Chondrocyte (in vitro differentiated cells): ENCODE measurements around the gene RPL3. TPM values are rescaled to one million over a fixed set of nuclear protein-coding genes. Genes with fewer than 3 reads are reported as not detected.
A peak's percentile ranks its signal among the peaks of the same experiment; 100 is the strongest.

Source experiments
- DNase-seq: peaks from one replicate; pipeline ENCODE4 v3.0.0; 2021; ENCODE audit warnings: mixed read lengths, low spot score
- H3K27ac Mint-ChIP-seq: one replicate; pipeline ENCODE4 v1.8.0; 2021; ENCODE audit warnings: mild to moderate bottlenecking, moderate library complexity, mixed read lengths; ENCODE audit not compliant: unreplicated experiment
- H3K27me3 Mint-ChIP-seq: 2 replicates; pipeline ENCODE4 v1.8.0; 2021; ENCODE audit warnings: low read depth, mixed read lengths
- H3K36me3 Mint-ChIP-seq: 2 replicates; pipeline ENCODE4 v1.8.0; 2021; ENCODE audit warnings: low read depth, mixed read lengths
- H3K4me1 Mint-ChIP-seq: 2 replicates; pipeline ENCODE4 v1.8.0; 2021; ENCODE audit warnings: low read depth, mild to moderate bottlenecking, mixed read lengths
- H3K4me3 Mint-ChIP-seq: one replicate; pipeline ENCODE4 v1.8.0; 2021; ENCODE audit warnings: mild to moderate bottlenecking, moderate library complexity, mixed read lengths; ENCODE audit not compliant: unreplicated experiment
- H3K9me3 Mint-ChIP-seq: 2 replicates; pipeline ENCODE4 v1.8.0; 2021; ENCODE audit warnings: low read depth, mixed read lengths
- CTCF ChIP-seq: fragments of 200-600 bp; sonication (generic); IDR thresholded peaks from 2 replicates; pipeline ENCODE4 v1.5.0; 2021; ENCODE audit warnings: antibody characterized with exemption, mild to moderate bottlenecking, moderate library complexity
- total RNA-seq: library from RNA; stranded (reverse); gene quantifications from 3 replicates; pipeline ENCODE4 v1.2.1, GENCODE V29; 2021

The RPL3 gene
- total RNA-seq, 1 donor from 2014 or later: 1,326 TPM

GRCh38 chr22:39312410-39312809, 7.0 kb downstream of the RPL3 start:
- Mint-ChIP-seq H3K27ac (peak overlapping the region; percentile 70), H3K9me3 (no peaks in the 10 kb centered on the region), H3K4me1 (peaks cover 88% of the 10 kb centered on the region), H3K27me3 (no peaks in the 10 kb centered on the region), H3K4me3 (peak overlapping the region; percentile 7), H3K36me3 (peaks cover 45% of the 10 kb centered on the region)
- no peak for TF ChIP-seq CTCF
- DNase-seq: no peak

DNA sequence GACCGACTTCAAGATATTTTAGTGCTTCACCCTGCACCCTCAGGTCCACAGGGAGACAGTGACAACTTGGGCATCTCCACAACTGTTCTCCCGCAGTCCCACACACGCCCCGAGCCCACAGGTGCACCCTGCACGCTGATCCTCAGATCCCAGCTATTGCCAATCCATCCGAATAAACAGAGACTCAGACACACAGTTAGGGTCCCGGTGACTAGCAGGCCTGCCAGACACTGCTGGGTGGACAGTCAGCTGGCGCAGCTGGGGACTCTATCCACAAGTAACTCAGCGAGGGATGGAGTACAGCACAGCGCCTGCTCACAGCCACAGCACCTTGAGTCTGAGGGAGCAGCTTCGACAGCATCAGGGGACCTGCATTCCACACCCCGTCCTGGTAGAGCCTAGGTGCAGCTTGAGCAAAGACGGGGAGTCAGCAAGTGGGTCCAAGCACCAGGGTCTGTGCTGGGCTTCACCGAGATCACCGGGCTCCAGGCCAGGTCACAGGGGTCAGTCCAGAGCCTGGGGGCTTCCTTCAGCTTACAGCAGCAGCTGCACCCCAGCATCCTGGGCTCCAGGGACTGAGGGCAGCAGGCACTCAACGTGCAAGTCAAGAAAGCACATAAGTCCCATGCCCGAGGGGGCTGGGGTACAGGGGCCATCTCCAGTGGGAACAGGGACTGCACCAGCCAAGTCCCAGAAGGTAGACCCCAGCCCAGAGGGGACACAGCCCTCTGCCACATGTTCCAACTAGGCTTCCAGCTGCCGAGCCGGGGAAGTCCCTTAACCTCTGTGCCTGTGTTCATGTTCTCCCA, 7.6 kb downstream of the RPL3 start:
- Mint-ChIP-seq H3K4me1 (peaks cover 82% of the 10 kb centered on the region), H3K4me3 (no peak overlapping the region), H3K36me3 (peaks cover 39% of the 10 kb centered on the region), H3K9me3 (no peaks in the 10 kb centered on the region), H3K27me3 (no peaks in the 10 kb centered on the region), H3K27ac (peak overlapping the region; percentile 70)
- no peak for DNase-seq
- no peak for TF ChIP-seq CTCF

GRCh38 chr22:39309881-39310714, 9.3 kb downstream of the RPL3 start:
- no peaks in the 10 kb centered on the region for H3K9me3 Mint-ChIP-seq
- H3K4me1 Mint-ChIP-seq: peaks cover 71% of the 10 kb centered on the region
- no peaks in the 10 kb centered on the region for H3K27me3 Mint-ChIP-seq
- peak overlapping the region; percentile 100 for H3K27ac Mint-ChIP-seq
- no peak for DNase-seq
- H3K36me3 Mint-ChIP-seq: peaks cover 29% of the 10 kb centered on the region
- TF ChIP-seq CTCF: no peak
- peak overlapping the region; percentile 13 for H3K4me3 Mint-ChIP-seq

- Mint-ChIP-seq H3K27ac (peak overlapping the region; percentile 100), H3K4me3 (peak overlapping the region; percentile 56), H3K9me3 (no peaks in the 10 kb centered on the region), H3K27me3 (no peaks in the 10 kb centered on the region), H3K36me3 (peaks cover 24% of the 10 kb centered on the region), H3K4me1 (peaks cover 65% of the 10 kb centered on the region)
- DNase-seq: no peak
- peak; percentile 62 for TF ChIP-seq CTCF
Observed at GRCh38 chr22:39309364-39309861, 10.0 kb downstream of the RPL3 start.

DNA sequence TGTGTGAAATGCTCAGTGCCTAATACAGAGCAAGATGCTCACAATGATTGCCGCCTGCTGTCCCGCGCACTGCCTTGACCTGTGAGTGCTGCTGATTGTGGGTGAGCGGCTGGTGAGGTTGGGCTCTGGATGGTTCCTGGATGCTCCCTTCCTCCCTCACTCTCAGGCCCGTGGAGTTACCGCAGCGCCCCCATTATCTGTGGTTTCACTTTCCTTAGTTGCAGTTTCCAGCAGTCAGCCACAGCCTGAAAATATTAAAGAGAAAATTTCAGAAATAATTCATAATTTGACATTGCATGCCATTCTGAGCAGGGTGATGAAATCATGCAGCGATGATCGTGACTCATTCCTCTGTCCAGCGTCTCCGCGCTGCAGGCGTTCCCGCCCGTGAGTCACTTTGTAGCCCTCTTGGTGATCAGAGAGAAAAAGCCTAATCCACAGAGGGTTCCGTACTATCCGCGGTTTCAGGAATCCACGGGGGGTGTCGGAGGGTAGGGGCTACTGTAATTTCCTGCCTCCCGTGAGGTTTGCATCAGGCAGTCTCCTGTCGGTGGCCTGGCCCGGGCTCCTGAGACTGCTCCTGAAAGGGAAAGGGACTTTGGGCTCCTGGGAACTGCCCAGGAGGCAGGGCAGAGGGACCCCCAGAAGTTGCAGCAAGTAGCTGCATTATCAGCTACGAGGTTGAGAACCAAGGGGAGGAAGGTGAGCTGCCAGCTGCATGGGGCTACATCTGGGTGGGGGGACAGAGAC, 10.6 kb downstream of the RPL3 start:
- Mint-ChIP-seq H3K27ac (peak overlapping the region; percentile 100), H3K27me3 (no peaks in the 10 kb centered on the region), H3K4me1 (peaks cover 58% of the 10 kb centered on the region), H3K9me3 (no peaks in the 10 kb centered on the region), H3K36me3 (peaks cover 20% of the 10 kb centered on the region), H3K4me3 (peak overlapping the region; percentile 56)
- no peak for DNase-seq
- peak; percentile 67 for TF ChIP-seq CTCF
